GM15510 (cell line): Measurements from ENCODE around the gene CCL19.

Experiments
- POLR2A ChIP-seq: IDR thresholded peaks from 3 replicates; pipeline ENCODE4 v1.6.1; 2011; ENCODE audit warnings: borderline replicate concordance; ENCODE audit not compliant: insufficient read length; ENCODE audit errors: extremely low read depth

Gene CCL19

GRCh38 chr9:34690983-34691935 lies at the start of gene CCL19:
TSS of gene CCL19 (minus strand) at chr9:34691276. CDS start at chr9:34691139, 137 bp downstream.
- no peak for TF ChIP-seq POLR2A

GRCh38 chr9:34737677-34738260 lies 46.7 kb upstream of the CCL19 start:
- TF ChIP-seq POLR2A, result no peak

DNA sequence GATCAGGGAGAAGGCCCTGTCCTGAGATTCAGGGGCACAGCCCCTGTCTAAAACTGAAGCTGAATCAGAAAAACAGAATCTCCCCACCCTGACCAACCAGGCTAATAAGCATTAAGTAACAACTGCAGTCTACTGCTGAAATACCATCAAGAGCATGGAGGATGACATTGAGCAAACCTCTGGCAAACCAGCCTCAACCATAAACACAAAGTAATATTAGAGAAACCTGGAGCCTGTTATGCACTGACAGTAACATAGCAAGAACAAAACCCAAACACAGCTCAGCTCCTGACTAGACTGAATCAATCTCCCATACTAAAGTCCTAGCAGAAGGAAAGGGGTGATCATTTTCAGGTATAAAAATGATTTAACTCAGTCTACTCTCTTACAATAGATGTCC lies 43.6 kb upstream of the CCL19 start:
- TF ChIP-seq POLR2A, result no peak

DNA sequence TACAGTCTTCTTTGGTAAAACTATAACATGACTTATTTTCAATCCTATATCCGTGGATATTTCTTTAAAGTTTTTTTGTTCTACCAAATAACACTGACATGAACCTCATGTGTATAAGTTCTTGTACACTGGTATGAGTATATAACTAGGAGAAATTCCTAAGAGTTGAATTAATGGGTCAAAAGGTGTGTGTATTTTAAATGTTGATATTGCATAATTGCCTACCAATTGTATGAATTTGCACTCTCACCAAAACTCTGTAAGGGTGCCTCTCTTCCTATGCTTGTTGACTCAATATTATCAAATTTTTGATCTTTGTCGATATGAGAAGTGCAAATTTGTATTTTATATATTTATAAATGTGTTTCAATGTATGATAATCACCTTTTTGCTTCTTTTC lies 41.8 kb upstream of the CCL19 start:
- no peak for TF ChIP-seq POLR2A

- no peak for TF ChIP-seq POLR2A
Measured at GRCh38 chr9:34732478-34732877, 41.4 kb upstream of the CCL19 start.

- TF ChIP-seq POLR2A, result no peak
Measured at GRCh38 chr9:34723141-34723540, 32.1 kb upstream of the CCL19 start.

- TF ChIP-seq POLR2A, result no peak
Measured at GRCh38 chr9:34719021-34719768, 28.1 kb upstream of the CCL19 start.

GRCh38 chr9:34717996-34718614 lies 27.0 kb upstream of the CCL19 start:
- TF ChIP-seq POLR2A, result no peak

GRCh38 chr9:34716711-34717110 lies 25.6 kb upstream of the CCL19 start:
- no peak for TF ChIP-seq POLR2A

DNA sequence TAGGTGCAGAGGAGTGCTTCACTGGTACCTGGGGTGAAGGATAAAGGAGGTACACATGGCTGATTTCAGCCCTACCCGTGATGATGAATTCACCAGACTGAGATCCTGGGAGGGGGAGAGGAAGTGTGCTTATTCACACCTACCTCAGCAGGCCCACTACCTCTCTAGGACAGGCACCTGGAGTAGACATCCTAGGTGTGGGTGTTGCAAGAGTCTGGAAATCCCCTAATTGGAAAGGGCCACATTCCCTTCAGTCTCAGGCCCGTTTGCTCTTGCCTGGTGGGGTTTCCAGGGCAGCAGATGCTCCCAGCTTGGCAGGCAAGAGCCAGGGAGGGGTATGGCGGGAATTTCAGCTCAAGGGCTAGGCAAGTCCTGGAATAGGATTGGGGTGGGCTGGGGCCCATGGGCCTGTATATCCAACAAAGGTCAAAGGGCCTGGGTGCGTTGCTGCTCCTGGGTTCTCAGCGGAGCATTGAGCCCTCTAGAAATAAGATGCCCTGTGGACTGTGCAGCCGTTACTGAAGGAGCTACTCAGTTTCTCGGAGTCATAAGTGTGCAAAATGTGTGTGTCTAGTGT lies 24.7 kb upstream of the CCL19 start:
- TF ChIP-seq POLR2A, result no peak

GRCh38 chr9:34714007-34714406 lies 22.9 kb upstream of the CCL19 start:
- TF ChIP-seq POLR2A, result no peak

DNA sequence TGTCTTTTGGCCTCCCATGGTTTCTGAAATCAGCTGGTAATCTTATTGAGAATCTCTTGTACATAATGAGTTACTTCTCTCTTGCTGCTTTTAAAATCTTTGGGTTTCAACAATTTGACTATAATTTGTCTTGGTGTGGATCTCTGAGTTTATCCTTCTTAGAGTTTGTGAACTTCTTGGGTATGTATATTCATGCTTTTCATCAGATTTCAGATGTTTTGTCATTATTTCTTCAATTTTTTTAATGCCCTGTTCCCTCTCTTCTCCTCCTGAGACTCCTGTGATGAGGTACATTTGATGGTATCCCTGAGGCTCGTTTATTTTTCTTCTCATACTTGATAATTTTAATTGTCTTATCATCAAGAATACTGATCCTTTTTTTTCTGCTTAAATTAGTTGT lies 21.1 kb upstream of the CCL19 start:
- no peak for TF ChIP-seq POLR2A

GRCh38 chr9:34710023-34710422 lies 18.9 kb upstream of the CCL19 start, which contains the start of gene CCL21:
TSS of gene CCL21 (minus strand) at chr9:34710136. CDS start at chr9:34710066, 70 bp downstream.
- no peak for TF ChIP-seq POLR2A
